Keratinocyte (primary cell): ENCODE data around the gene ISG15.

ENCODE experiments used
- CTCF ChIP-seq, 3 experiments: IDR thresholded peaks in 1 of 3; conservative IDR thresholded peaks in 1 of 3; optimal IDR thresholded peaks in 1 of 3; 2 replicates in 2 of 3; 3 replicates in 1 of 3; pipeline versions ENCODE3 to v1.5.1; 2011; ENCODE audit warnings: low read length in 3 of 3, mild to moderate bottlenecking in 3 of 3, moderate library complexity in 2 of 3, control low read depth in 1 of 3, inconsistent platforms in 1 of 3; ENCODE audit not compliant: insufficient read depth in 2 of 3; ENCODE audit errors: extremely low read depth in 1 of 3
- EZH2 ChIP-seq: IDR thresholded peaks from one replicate; pipeline ENCODE4 v1.6.1; 2012; ENCODE audit warnings: inconsistent platforms, mild to moderate bottlenecking, low read length, moderate library complexity

- no peak for TF ChIP-seq CTCF (optimal IDR thresholded peaks at IDR 0.05 in 1 of 3, IDR thresholded peaks at IDR 0.05 in 1 of 3, conservative IDR thresholded peaks at IDR 0.05 in 1 of 3; ENCODE audit: extremely low read depth in 1 of 3, insufficient read depth in 2 of 3, low read length in 3 of 3)
- no peak for TF ChIP-seq EZH2
These were observed 37.9 kb upstream of the ISG15 start for GRCh38 chr1:975365-975764.
